ENCODE measurements around the gene SLC2A8. TPM values are rescaled to one million over a fixed set of nuclear protein-coding genes. Genes with fewer than 3 reads are reported as not detected.

Gene SLC2A8
- total and polyA plus RNA-seq, 4 experiments from 2014 or later = 1.1 to 3.2 (median 2.2) TPM

DNA sequence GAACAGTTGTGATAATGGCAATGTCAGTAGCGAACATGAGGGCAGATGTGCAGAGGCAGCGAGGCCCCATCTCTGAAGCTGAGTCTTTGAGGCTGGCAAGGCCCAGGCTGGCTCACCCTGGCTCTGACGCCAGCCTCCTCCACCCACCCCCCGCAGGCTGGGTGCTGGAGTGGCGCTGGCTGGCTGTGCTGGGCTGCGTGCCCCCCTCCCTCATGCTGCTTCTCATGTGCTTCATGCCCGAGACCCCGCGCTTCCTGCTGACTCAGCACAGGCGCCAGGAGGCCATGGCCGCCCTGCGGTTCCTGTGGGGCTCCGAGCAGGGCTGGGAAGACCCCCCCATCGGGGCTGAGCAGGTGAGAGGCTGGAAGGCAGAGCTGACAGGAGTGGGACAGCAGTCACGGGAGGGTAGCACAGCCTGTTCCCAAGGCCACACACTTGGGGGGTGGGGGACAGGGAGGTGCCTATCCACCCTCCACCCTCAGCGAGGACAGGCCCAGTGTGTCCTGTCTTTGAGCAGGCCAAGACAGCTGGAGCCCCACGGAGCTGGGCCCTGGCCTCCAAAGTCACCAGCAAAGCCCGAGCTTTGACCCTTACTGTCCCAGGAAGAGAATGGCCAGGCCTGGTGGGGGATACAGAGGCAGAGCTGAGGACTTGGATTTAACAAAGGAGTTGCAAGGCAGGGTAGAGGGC is 5.6 kb downstream of the SLC2A8 start:
- Histone ChIP-seq H3K27me3 (ENCODE audit: insufficient read depth, low read length) (peaks cover 14% of the 10 kb centered on the region), H3K4me1 (ENCODE audit: insufficient read depth, low read length) (peaks cover 8% of the 10 kb centered on the region), H3K36me3 (ENCODE audit: insufficient read depth, low read length) (no peaks in the 10 kb centered on the region), H3K4me3 (ENCODE audit: low read length in 2 of 2) (no peak overlapping the region), H3K27ac (ENCODE audit: low read depth, low read length) (no peak overlapping the region), H3K9me3 (ENCODE audit: control insufficient read depth in 1 of 2, low read length in 2 of 2) (no peaks in the 10 kb centered on the region)
- no peaks in the 10 kb centered on the region for H3K36me3 Mint-ChIP-seq
- H3K27me3 Mint-ChIP-seq = peaks cover 18 to 25% of the 10 kb centered on the region in 2 donors
- ChIA-PET CTCF (ENCODE audit: partially characterized antibody) (no interaction called here), POLR2A (ENCODE audit: partially characterized antibody) (no interaction called here)
- no peaks in the 10 kb centered on the region for H3K9me3 Mint-ChIP-seq
- intact Hi-C loops (cut with micrococcal nuclease) = no loop called here
- H3K27ac Mint-ChIP-seq = no peak overlapping the region
- no peak for DNase-seq
- H3K4me3 Mint-ChIP-seq = no peak overlapping the region
- peaks cover 2 to 9% (median 6%) of the 10 kb centered on the region in 4 donors for H3K4me1 Mint-ChIP-seq

- H3K27me3 Mint-ChIP-seq = peaks cover 16 to 23% of the 10 kb centered on the region in 2 donors
- CTCF ChIA-PET (ENCODE audit: partially characterized antibody) = no interaction called here
- DNase-seq = no peak
- intact Hi-C loops (cut with micrococcal nuclease) = no loop called here
- Histone ChIP-seq H3K27me3 (ENCODE audit: insufficient read depth, low read length) (peaks cover 6% of the 10 kb centered on the region), H3K4me1 (ENCODE audit: insufficient read depth, low read length) (no peaks in the 10 kb centered on the region), H3K36me3 (ENCODE audit: insufficient read depth, low read length) (no peaks in the 10 kb centered on the region), H3K9me3 (ENCODE audit: control insufficient read depth in 1 of 2, low read length in 2 of 2) (no peaks in the 10 kb centered on the region), H3K27ac (ENCODE audit: low read depth, low read length) (no peak overlapping the region), H3K4me3 (ENCODE audit: low read length in 2 of 2) (no peak overlapping the region)
- H3K36me3 Mint-ChIP-seq = no peaks in the 10 kb centered on the region
- no peaks in the 10 kb centered on the region for H3K9me3 Mint-ChIP-seq
- POLR2A ChIA-PET (ENCODE audit: partially characterized antibody) = no interaction called here
- H3K27ac Mint-ChIP-seq = no peak overlapping the region
- no peak overlapping the region for H3K4me3 Mint-ChIP-seq
- peaks cover 0 to under 1% (median under 1%) of the 10 kb centered on the region in 4 donors for H3K4me1 Mint-ChIP-seq
Observed at GRCh38 chr9:127403507-127404192, 6.7 kb downstream of the SLC2A8 start.

DNA sequence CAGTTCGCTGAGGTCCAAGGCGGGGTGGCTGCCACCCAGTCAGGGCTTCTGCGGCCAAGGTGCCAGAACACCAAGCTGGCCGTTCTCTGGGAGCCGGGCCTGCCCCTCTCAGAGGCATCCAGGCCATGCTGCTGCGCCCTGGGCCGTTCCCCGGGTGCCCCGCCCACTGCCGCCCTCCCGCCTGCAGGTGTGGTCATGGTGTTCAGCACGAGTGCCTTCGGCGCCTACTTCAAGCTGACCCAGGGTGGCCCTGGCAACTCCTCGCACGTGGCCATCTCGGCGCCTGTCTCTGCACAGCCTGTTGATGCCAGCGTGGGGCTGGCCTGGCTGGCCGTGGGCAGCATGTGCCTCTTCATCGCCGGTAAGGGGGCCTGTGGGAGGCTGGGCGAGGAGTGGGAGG is 7.7 kb downstream of the SLC2A8 start:
- H3K4me1 Mint-ChIP-seq = no peaks in the 10 kb centered on the region
- DNase-seq = no peak
- no peak overlapping the region for H3K4me3 ChIP-seq (ENCODE audit: low read length in 2 of 2)
- ChIA-PET POLR2A (ENCODE audit: partially characterized antibody) (no interaction called here), CTCF (ENCODE audit: partially characterized antibody) (no interaction called here)
- H3K4me3 Mint-ChIP-seq = no peak overlapping the region
- H3K27ac ChIP-seq (ENCODE audit: low read depth, low read length) = no peak overlapping the region
- H3K9me3 Mint-ChIP-seq = no peaks in the 10 kb centered on the region
- H3K4me1 ChIP-seq (ENCODE audit: insufficient read depth, low read length) = no peaks in the 10 kb centered on the region
- no peak overlapping the region for H3K27ac Mint-ChIP-seq
- intact Hi-C loops (cut with micrococcal nuclease) = no loop called here
- H3K36me3 Mint-ChIP-seq = no peaks in the 10 kb centered on the region
- no peaks in the 10 kb centered on the region for H3K36me3 ChIP-seq (ENCODE audit: insufficient read depth, low read length)
- H3K9me3 ChIP-seq (ENCODE audit: control insufficient read depth in 1 of 2, low read length in 2 of 2) = no peaks in the 10 kb centered on the region
- peaks cover 11 to 23% of the 10 kb centered on the region in 2 donors for H3K27me3 Mint-ChIP-seq
- H3K27me3 ChIP-seq (ENCODE audit: insufficient read depth, low read length) = no peaks in the 10 kb centered on the region

GRCh38 chr9:127405344-127406125 is 8.6 kb downstream of the SLC2A8 start:
- peaks cover 11 to 21% of the 10 kb centered on the region in 2 donors for H3K27me3 Mint-ChIP-seq
- H3K9me3 ChIP-seq (ENCODE audit: control insufficient read depth in 1 of 2, low read length in 2 of 2) = no peaks in the 10 kb centered on the region
- H3K4me3 Mint-ChIP-seq = no peak overlapping the region
- no peak overlapping the region for H3K27ac ChIP-seq (ENCODE audit: low read depth, low read length)
- ChIA-PET CTCF (ENCODE audit: partially characterized antibody) (no interaction called here), POLR2A (ENCODE audit: partially characterized antibody) (no interaction called here)
- no peaks in the 10 kb centered on the region for H3K9me3 Mint-ChIP-seq
- no peak for DNase-seq
- intact Hi-C loops (cut with micrococcal nuclease) = no loop called here
- no peaks in the 10 kb centered on the region for H3K4me1 Mint-ChIP-seq
- H3K4me3 ChIP-seq (ENCODE audit: low read length in 2 of 2) = no peak overlapping the region
- no peaks in the 10 kb centered on the region for H3K36me3 Mint-ChIP-seq
- H3K36me3 ChIP-seq (ENCODE audit: insufficient read depth, low read length) = no peaks in the 10 kb centered on the region
- H3K27ac Mint-ChIP-seq = peak overlapping the region in 1 of 7 donors; percentile 62
- no peaks in the 10 kb centered on the region for H3K27me3 ChIP-seq (ENCODE audit: insufficient read depth, low read length)
- no peaks in the 10 kb centered on the region for H3K4me1 ChIP-seq (ENCODE audit: insufficient read depth, low read length)

GRCh38 chr9:127406799-127407491 is 10.0 kb downstream of the SLC2A8 start:
- intact Hi-C loops (cut with micrococcal nuclease) = no loop called here
- ChIA-PET POLR2A (ENCODE audit: partially characterized antibody) (no interaction called here), CTCF (ENCODE audit: partially characterized antibody) (interaction anchor here (0.7 kb wide), 1 partner anchor 11 kb away, joined by 3 read pairs; no protein-coding TSS in a partner anchor)
- Mint-ChIP-seq H3K27me3 (peaks cover 7 to 20% of the 10 kb centered on the region in 2 donors), H3K36me3 (no peaks in the 10 kb centered on the region), H3K9me3 (no peaks in the 10 kb centered on the region), H3K4me3 (no peak overlapping the region), H3K4me1 (no peaks in the 10 kb centered on the region), H3K27ac (no peak overlapping the region)
- no peaks in the 10 kb centered on the region for H3K9me3 ChIP-seq (ENCODE audit: control insufficient read depth in 1 of 2, low read length in 2 of 2)
- H3K4me3 ChIP-seq (ENCODE audit: low read length in 2 of 2) = no peak overlapping the region
- H3K27me3 ChIP-seq (ENCODE audit: insufficient read depth, low read length) = no peaks in the 10 kb centered on the region
- no peak for DNase-seq
- H3K36me3 ChIP-seq (ENCODE audit: insufficient read depth, low read length) = no peaks in the 10 kb centered on the region
- H3K4me1 ChIP-seq (ENCODE audit: insufficient read depth, low read length) = no peaks in the 10 kb centered on the region
- H3K27ac ChIP-seq (ENCODE audit: low read depth, low read length) = no peak overlapping the region

- H3K9me3 Mint-ChIP-seq = no peaks in the 10 kb centered on the region
- Histone ChIP-seq H3K36me3 (ENCODE audit: insufficient read depth, low read length) (no peaks in the 10 kb centered on the region), H3K4me1 (ENCODE audit: insufficient read depth, low read length) (no peaks in the 10 kb centered on the region), H3K27ac (ENCODE audit: low read depth, low read length) (no peak overlapping the region), H3K27me3 (ENCODE audit: insufficient read depth, low read length) (no peaks in the 10 kb centered on the region), H3K9me3 (ENCODE audit: control insufficient read depth in 1 of 2, low read length in 2 of 2) (no peaks in the 10 kb centered on the region), H3K4me3 (ENCODE audit: low read length in 2 of 2) (no peak overlapping the region)
- no peak for DNase-seq
- no peaks in the 10 kb centered on the region for H3K4me1 Mint-ChIP-seq
- intact Hi-C loops (cut with micrococcal nuclease) = no loop called here
- H3K36me3 Mint-ChIP-seq = no peaks in the 10 kb centered on the region
- H3K27me3 Mint-ChIP-seq = peaks cover 4 to 17% of the 10 kb centered on the region in 2 donors
- ChIA-PET POLR2A (ENCODE audit: partially characterized antibody) (no interaction called here), CTCF (ENCODE audit: partially characterized antibody) (interaction anchor here (0.7 kb wide), 1 partner anchor 10 kb away, joined by 3 read pairs; no protein-coding TSS in a partner anchor)
- H3K4me3 Mint-ChIP-seq = no peak overlapping the region
- no peak overlapping the region for H3K27ac Mint-ChIP-seq
Observed at GRCh38 chr9:127407492-127407843, 10.5 kb downstream of the SLC2A8 start.

DNA sequence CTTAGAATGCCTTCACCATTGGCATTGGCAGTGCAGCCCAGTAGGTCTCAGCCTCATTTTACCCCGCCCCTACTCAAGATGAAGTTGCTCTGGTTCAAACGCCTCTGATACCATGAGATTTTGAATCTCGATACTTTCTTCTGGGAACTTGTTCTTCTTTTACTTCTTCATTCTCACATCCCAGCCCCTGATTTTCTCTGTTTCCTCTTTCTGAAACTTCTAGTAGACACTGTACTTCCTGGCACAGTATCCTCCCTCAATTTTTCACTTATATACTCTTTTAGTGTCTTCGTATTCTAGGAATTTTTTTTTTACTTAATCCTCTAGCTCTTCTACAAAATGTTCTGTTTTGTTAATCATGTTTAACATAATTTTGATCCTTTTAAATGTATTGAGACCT is 14.2 kb downstream of the SLC2A8 start:
- Histone ChIP-seq H3K9me3 (ENCODE audit: control insufficient read depth in 1 of 2, low read length in 2 of 2) (no peaks in the 10 kb centered on the region), H3K4me1 (ENCODE audit: insufficient read depth, low read length) (no peaks in the 10 kb centered on the region), H3K27ac (ENCODE audit: low read depth, low read length) (no peak overlapping the region), H3K36me3 (ENCODE audit: insufficient read depth, low read length) (no peaks in the 10 kb centered on the region), H3K27me3 (ENCODE audit: insufficient read depth, low read length) (no peaks in the 10 kb centered on the region), H3K4me3 (ENCODE audit: low read length in 2 of 2) (no peak overlapping the region)
- no peak for DNase-seq
- H3K4me1 Mint-ChIP-seq = no peaks in the 10 kb centered on the region
- ChIA-PET POLR2A (ENCODE audit: partially characterized antibody) (no interaction called here), CTCF (ENCODE audit: partially characterized antibody) (no interaction called here)
- H3K9me3 Mint-ChIP-seq = peaks cover 0 to 3% (median 0%) of the 10 kb centered on the region in 8 donors
- no peak overlapping the region for H3K27ac Mint-ChIP-seq
- no peaks in the 10 kb centered on the region for H3K36me3 Mint-ChIP-seq
- intact Hi-C loops (cut with micrococcal nuclease) = no loop called here
- peaks cover 14 to 35% of the 10 kb centered on the region in 2 donors for H3K27me3 Mint-ChIP-seq
- H3K4me3 Mint-ChIP-seq = no peak overlapping the region

All from CD4-positive, alpha-beta memory T cell (primary cell).